ENCODE measurements around the gene PTPRC.

PTPRC gene

GRCh38 chr1:198678301-198678836 lies 39.5 kb downstream of the PTPRC start:
- peak; percentile 77 to 81 for DNase-seq

GRCh38 chr1:198678901-198679329 lies 40.1 kb downstream of the PTPRC start:
- DNase-seq, result peak; percentile 42 to 62

GRCh38 chr1:198679535-198680173 lies 40.8 kb downstream of the PTPRC start:
- DNase-seq, result peak; percentile 71 to 75

- peak; percentile 37 to 46 for DNase-seq
These were observed 41.5 kb downstream of the PTPRC start for GRCh38 chr1:198680174-198680875.

- DNase-seq, result peak in 1 of 2 donors; percentile 58
These were observed 42.4 kb downstream of the PTPRC start for GRCh38 chr1:198681252-198681651.

- DNase-seq, result peak; percentile 94
These were observed 43.3 kb downstream of the PTPRC start for GRCh38 chr1:198681831-198682759.

GRCh38 chr1:198682850-198683249 lies 44.0 kb downstream of the PTPRC start:
- DNase-seq, result no peak

- DNase-seq, result no peak
These were observed 44.6 kb downstream of the PTPRC start for GRCh38 chr1:198683449-198683848.

GRCh38 chr1:198686069-198686728 lies 47.4 kb downstream of the PTPRC start:
- no peak for DNase-seq

- no peak for DNase-seq
These were observed 48.6 kb downstream of the PTPRC start for GRCh38 chr1:198687429-198687828.

- no peak for DNase-seq
These were observed 52.2 kb downstream of the PTPRC start for GRCh38 chr1:198691063-198691462.

GRCh38 chr1:198693321-198693720 lies 54.5 kb downstream of the PTPRC start:
- DNase-seq, result no peak

- no peak for DNase-seq
These were observed 55.7 kb downstream of the PTPRC start for GRCh38 chr1:198694542-198694941.

GRCh38 chr1:198696211-198696610 lies 57.4 kb downstream of the PTPRC start:
- DNase-seq, result no peak

GRCh38 chr1:198699167-198700015 lies 60.6 kb downstream of the PTPRC start:
- peak; percentile 65 to 75 for DNase-seq

- no peak for DNase-seq
These were observed 61.2 kb downstream of the PTPRC start for GRCh38 chr1:198700016-198700392.

- DNase-seq, result no peak
These were observed 61.6 kb downstream of the PTPRC start for GRCh38 chr1:198700396-198700795.

GRCh38 chr1:198701250-198701649 lies 62.4 kb downstream of the PTPRC start:
- DNase-seq, result no peak

GRCh38 chr1:198701766-198702539 lies 63.1 kb downstream of the PTPRC start:
- no peak for DNase-seq

- DNase-seq, result no peak
These were observed 70.1 kb downstream of the PTPRC start for GRCh38 chr1:198708761-198709525.
